ENCODE results near the gene DOCK3. TPM values are rescaled to one million over a fixed set of nuclear protein-coding genes. Genes with fewer than 3 reads are reported as not detected.

DOCK3 gene
- total RNA-seq, 1 experiment from 2014 or later: 0.14 TPM

DNA sequence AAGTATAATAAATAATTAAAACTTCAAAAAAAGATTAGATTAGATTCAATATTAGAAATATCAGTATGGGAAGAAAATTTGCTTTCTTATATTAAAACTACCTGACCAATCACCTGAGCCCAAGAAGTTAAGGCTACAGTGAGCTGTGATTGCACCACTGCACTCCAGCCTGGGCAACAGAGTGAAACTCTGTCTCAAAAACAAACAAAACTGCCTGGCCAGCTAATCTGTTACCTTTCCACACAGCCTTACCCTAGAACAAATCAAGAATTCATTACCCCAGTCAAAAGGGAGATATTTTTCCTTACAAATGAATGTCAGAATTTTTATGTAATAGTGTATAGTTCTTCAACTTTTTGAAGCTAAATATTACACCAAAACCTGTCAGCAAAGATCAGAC, 593.4 kb downstream of the DOCK3 start:
- intact Hi-C loops (cut with micrococcal nuclease): no loop called here
- no TSS peak for BruUV-seq (replicated peaks)
- CTCF ChIA-PET: interaction anchor here (0.5 to 4.3 kb wide), 10 partner anchors 15 to 103 kb away, joined by 3 to 33 read pairs (median 4); no protein-coding TSS in a partner anchor
- DNase-seq (ENCODE audit: unreplicated experiment): no peak
- no peaks in the 10 kb centered on the region for H3K9me3 Mint-ChIP-seq (ENCODE audit: unreplicated experiment)
- no peaks in the 10 kb centered on the region for H3K36me3 Mint-ChIP-seq (ENCODE audit: insufficient read depth, unreplicated experiment)
- TF ChIP-seq, protein P1, sequence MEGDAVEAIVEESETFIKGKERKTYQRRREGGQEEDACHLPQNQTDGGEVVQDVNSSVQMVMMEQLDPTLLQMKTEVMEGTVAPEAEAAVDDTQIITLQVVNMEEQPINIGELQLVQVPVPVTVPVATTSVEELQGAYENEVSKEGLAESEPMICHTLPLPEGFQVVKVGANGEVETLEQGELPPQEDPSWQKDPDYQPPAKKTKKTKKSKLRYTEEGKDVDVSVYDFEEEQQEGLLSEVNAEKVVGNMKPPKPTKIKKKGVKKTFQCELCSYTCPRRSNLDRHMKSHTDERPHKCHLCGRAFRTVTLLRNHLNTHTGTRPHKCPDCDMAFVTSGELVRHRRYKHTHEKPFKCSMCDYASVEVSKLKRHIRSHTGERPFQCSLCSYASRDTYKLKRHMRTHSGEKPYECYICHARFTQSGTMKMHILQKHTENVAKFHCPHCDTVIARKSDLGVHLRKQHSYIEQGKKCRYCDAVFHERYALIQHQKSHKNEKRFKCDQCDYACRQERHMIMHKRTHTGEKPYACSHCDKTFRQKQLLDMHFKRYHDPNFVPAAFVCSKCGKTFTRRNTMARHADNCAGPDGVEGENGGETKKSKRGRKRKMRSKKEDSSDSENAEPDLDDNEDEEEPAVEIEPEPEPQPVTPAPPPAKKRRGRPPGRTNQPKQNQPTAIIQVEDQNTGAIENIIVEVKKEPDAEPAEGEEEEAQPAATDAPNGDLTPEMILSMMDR (IDR thresholded peaks at IDR 0.05; ENCODE audit: unreplicated experiment): no peak
- H3K4me1 Mint-ChIP-seq (ENCODE audit: insufficient read depth, unreplicated experiment): no peaks in the 10 kb centered on the region
- no peak overlapping the region for H3K27ac Mint-ChIP-seq (ENCODE audit: low read depth, unreplicated experiment)
- H3K27me3 Mint-ChIP-seq (ENCODE audit: insufficient read depth, unreplicated experiment): peaks cover 16% of the 10 kb centered on the region
- no peak overlapping the region for H3K4me3 Mint-ChIP-seq (ENCODE audit: unreplicated experiment)
- POLR2A ChIA-PET: interaction anchor here (1.0 kb wide), 1 partner anchor 13 kb away, joined by 3 read pairs; no protein-coding TSS in a partner anchor

DNA sequence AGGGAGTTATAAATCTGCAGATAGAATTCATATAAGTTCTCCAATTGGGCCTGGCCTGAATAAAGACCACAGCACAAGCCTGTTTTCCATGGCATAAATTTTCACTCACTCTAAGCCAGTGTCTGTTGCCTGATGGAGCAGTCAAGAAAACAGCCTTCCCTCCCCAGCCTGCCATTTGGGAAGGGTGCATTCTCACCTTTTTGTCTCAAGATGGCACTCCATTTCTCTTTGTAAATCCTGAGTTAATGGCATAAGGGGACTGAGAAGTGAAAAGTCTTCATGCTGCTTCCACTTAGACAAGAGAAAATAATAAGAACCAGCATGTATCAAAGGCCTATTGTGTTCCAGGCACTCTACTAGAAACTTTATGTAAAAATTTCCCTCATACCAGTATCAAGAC, 594.7 kb downstream of the DOCK3 start:
- H3K9me3 Mint-ChIP-seq (ENCODE audit: unreplicated experiment): no peaks in the 10 kb centered on the region
- CTCF ChIA-PET: interaction anchor here (0.5 to 4.3 kb wide), 9 partner anchors 14 to 653 kb away, joined by 3 to 33 read pairs (median 4); no protein-coding TSS in a partner anchor
- POLR2A ChIA-PET: no interaction called here
- TF ChIP-seq, protein P1 (IDR thresholded peaks at IDR 0.05; ENCODE audit: unreplicated experiment): peak; percentile 23
- peaks cover 5% of the 10 kb centered on the region for H3K36me3 Mint-ChIP-seq (ENCODE audit: insufficient read depth, unreplicated experiment)
- peaks cover 3% of the 10 kb centered on the region for H3K27me3 Mint-ChIP-seq (ENCODE audit: insufficient read depth, unreplicated experiment)
- intact Hi-C loops (cut with micrococcal nuclease): loop anchor here (1.0 kb wide), 2 partner anchors 103 to 653 kb away; no protein-coding TSS in a partner anchor
- H3K27ac Mint-ChIP-seq (ENCODE audit: low read depth, unreplicated experiment): no peak overlapping the region
- no TSS peak for BruUV-seq (replicated peaks)
- H3K4me3 Mint-ChIP-seq (ENCODE audit: unreplicated experiment): no peak overlapping the region
- DNase-seq (ENCODE audit: unreplicated experiment): peak; percentile 39
- H3K4me1 Mint-ChIP-seq (ENCODE audit: insufficient read depth, unreplicated experiment): no peaks in the 10 kb centered on the region

DNA sequence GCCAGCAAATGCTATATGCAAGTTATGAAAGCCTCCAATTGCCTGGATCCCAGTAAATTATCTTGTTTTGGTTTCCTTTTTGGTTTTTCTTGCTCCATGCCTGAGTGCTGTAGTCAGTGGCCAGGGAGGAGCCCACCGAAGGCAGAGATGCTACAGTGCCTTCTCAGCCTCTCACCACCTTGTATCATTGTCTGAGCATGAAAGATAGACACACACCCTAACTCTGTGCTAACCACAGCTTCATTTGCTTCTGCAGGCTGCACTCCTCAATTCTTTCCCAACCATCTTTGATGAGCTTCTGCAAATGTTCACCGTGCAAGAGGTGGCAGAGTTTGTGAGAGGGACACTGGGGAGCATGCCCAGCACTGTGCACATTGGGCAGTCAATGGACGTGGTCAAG, 595.8 kb downstream of the DOCK3 start:
- ChIA-PET CTCF (interaction anchor here (0.6 to 4.3 kb wide), 8 partner anchors 8 to 654 kb away, joined by 3 to 33 read pairs (median 3); no protein-coding TSS in a partner anchor), POLR2A (interaction anchor here (0.6 kb wide), 1 partner anchor 10 kb away, joined by 3 read pairs; no protein-coding TSS in a partner anchor)
- Mint-ChIP-seq H3K27ac (ENCODE audit: low read depth, unreplicated experiment) (no peak overlapping the region), H3K4me1 (ENCODE audit: insufficient read depth, unreplicated experiment) (no peaks in the 10 kb centered on the region), H3K4me3 (ENCODE audit: unreplicated experiment) (no peak overlapping the region), H3K27me3 (ENCODE audit: insufficient read depth, unreplicated experiment) (no peaks in the 10 kb centered on the region), H3K36me3 (ENCODE audit: insufficient read depth, unreplicated experiment) (peaks cover 5% of the 10 kb centered on the region), H3K9me3 (ENCODE audit: unreplicated experiment) (no peaks in the 10 kb centered on the region)
- TF ChIP-seq, protein P1 (IDR thresholded peaks at IDR 0.05; ENCODE audit: unreplicated experiment): no peak
- DNase-seq (ENCODE audit: unreplicated experiment): no peak
- intact Hi-C loops (cut with micrococcal nuclease): no loop called here
- BruUV-seq (replicated peaks): no TSS peak

DNA sequence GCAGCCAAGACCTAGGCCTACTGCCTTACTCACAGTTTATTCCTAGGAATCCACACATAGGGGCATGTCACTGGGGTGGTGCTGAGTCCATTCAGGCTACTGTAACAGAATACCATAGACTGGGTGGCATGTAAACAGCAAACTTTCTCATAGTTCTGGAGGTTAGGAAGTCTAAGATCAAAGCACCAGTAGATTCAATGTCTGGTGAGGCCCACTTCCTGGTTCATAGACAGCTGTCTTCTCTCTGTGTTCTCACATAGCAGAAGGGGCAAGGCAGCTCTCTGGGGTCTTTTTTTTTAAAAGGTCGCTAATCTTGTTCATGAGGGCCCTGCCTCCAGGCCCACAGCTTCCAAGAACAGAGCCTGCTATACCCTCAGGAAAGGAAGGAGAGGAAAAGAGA, 596.4 kb downstream of the DOCK3 start:
- ChIA-PET POLR2A (interaction anchor here (0.6 kb wide), 1 partner anchor 10 kb away, joined by 3 read pairs; no protein-coding TSS in a partner anchor), CTCF (interaction anchor here (0.9 to 4.3 kb wide), 3 partner anchors 100 to 118 kb away, joined by 5 to 33 read pairs (median 12); no protein-coding TSS in a partner anchor)
- Mint-ChIP-seq H3K27me3 (ENCODE audit: insufficient read depth, unreplicated experiment) (no peaks in the 10 kb centered on the region), H3K4me3 (ENCODE audit: unreplicated experiment) (no peak overlapping the region), H3K36me3 (ENCODE audit: insufficient read depth, unreplicated experiment) (peaks cover 5% of the 10 kb centered on the region), H3K27ac (ENCODE audit: low read depth, unreplicated experiment) (no peak overlapping the region), H3K4me1 (ENCODE audit: insufficient read depth, unreplicated experiment) (no peaks in the 10 kb centered on the region), H3K9me3 (ENCODE audit: unreplicated experiment) (no peaks in the 10 kb centered on the region)
- TF ChIP-seq, protein P1 (IDR thresholded peaks at IDR 0.05; ENCODE audit: unreplicated experiment): no peak
- intact Hi-C loops (cut with micrococcal nuclease): no loop called here
- no peak for DNase-seq (ENCODE audit: unreplicated experiment)
- no TSS peak for BruUV-seq (replicated peaks)
